H9 (cell line): ENCODE measurements around the gene CASP10. TPM values are rescaled to one million over a fixed set of nuclear protein-coding genes. Genes with fewer than 3 reads are reported as not detected.

Experiments
- DNase-seq: peaks from one replicate; pipeline ENCODE4 v3.0.0-alpha.2; 2017
- H2AFZ ChIP-seq: one replicate; pipeline ENCODE4 v1.6.1; 2013; ENCODE audit warnings: mild to moderate bottlenecking, low read length, control low read depth, moderate library complexity
- H2AK5ac ChIP-seq: 2 replicates; pipeline ENCODE4 v1.6.1; 2013; ENCODE audit warnings: low read length, control low read depth, mixed read lengths; ENCODE audit not compliant: insufficient read length
- H2BK120ac ChIP-seq: one replicate; pipeline ENCODE4 v1.6.1; 2013; ENCODE audit warnings: low read depth, mild to moderate bottlenecking, low read length, control low read depth, inconsistent platforms; ENCODE audit not compliant: poor library complexity, severe bottlenecking
- H2BK12ac ChIP-seq: 2 replicates; pipeline ENCODE4 v1.6.1; 2013; ENCODE audit warnings: low read length, control low read depth, mixed read lengths, low read depth; ENCODE audit not compliant: insufficient read length
- H2BK15ac ChIP-seq: 2 replicates; pipeline ENCODE4 v1.6.1; 2013; ENCODE audit warnings: low read depth, low read length, control low read depth
- H2BK20ac ChIP-seq: one replicate; pipeline ENCODE4 v1.6.1; 2013; ENCODE audit warnings: low read depth, mild to moderate bottlenecking, low read length, control low read depth, inconsistent platforms; ENCODE audit not compliant: poor library complexity, severe bottlenecking
- H2BK5ac ChIP-seq: 2 replicates; pipeline ENCODE4 v1.6.1; 2013; ENCODE audit warnings: low read length, control low read depth, mixed read lengths; ENCODE audit not compliant: insufficient read length
- H3K14ac ChIP-seq: 2 replicates; pipeline ENCODE4 v1.6.1; 2013; ENCODE audit warnings: low read length, control low read depth; ENCODE audit not compliant: insufficient read depth
- H3K18ac ChIP-seq: 2 replicates; pipeline ENCODE4 v1.6.1; 2013; ENCODE audit warnings: low read depth, mild to moderate bottlenecking, mixed read lengths, low read length, control low read depth; ENCODE audit not compliant: insufficient read length
- H3K23ac ChIP-seq: 2 replicates; pipeline ENCODE4 v1.6.1; 2013; ENCODE audit warnings: low read length, control low read depth, mixed read lengths, low read depth; ENCODE audit not compliant: insufficient read length
- H3K23me2 ChIP-seq: 2 replicates; pipeline ENCODE4 v1.6.1; 2013; ENCODE audit warnings: low read depth, mild to moderate bottlenecking, mixed read lengths, low read length, control low read depth; ENCODE audit not compliant: insufficient read length, poor library complexity, severe bottlenecking
- H3K27ac ChIP-seq: 2 replicates; pipeline ENCODE4 v1.5.1; 2013; ENCODE audit warnings: low read length, control low read depth, mixed read lengths, low read depth; ENCODE audit not compliant: insufficient read length
- H3K27me3 ChIP-seq: 2 replicates; pipeline ENCODE4 v1.6.1; 2013; ENCODE audit warnings: low read length, control low read depth, inconsistent platforms; ENCODE audit not compliant: insufficient read depth
- H3K4ac ChIP-seq: 2 replicates; pipeline ENCODE4 v1.6.1; 2013; ENCODE audit warnings: low read depth, mild to moderate bottlenecking, control low read depth, inconsistent platforms, low read length, moderate library complexity
- H3K4me1 ChIP-seq: 2 replicates; pipeline ENCODE4 v1.6.1; 2013; ENCODE audit warnings: low read length, control low read depth, inconsistent platforms; ENCODE audit not compliant: insufficient read depth
- H3K4me2 ChIP-seq: 2 replicates; pipeline ENCODE4 v1.6.1; 2013; ENCODE audit warnings: low read length, control low read depth, mixed read lengths; ENCODE audit not compliant: insufficient read length, insufficient read depth
- H3K56ac ChIP-seq: 2 replicates; pipeline ENCODE4 v1.6.1; 2013; ENCODE audit warnings: low read depth, mild to moderate bottlenecking, mixed read lengths, low read length, control low read depth; ENCODE audit not compliant: insufficient read length
- H3K79me1 ChIP-seq: 2 replicates; pipeline ENCODE4 v1.6.1; 2013; ENCODE audit warnings: low read depth, mild to moderate bottlenecking, moderate library complexity, low read length, control low read depth, inconsistent platforms; ENCODE audit not compliant: insufficient read depth, poor library complexity, severe bottlenecking
- H3K79me2 ChIP-seq: 2 replicates; pipeline ENCODE4 v1.6.1; 2013; ENCODE audit warnings: low read length, control low read depth, inconsistent platforms; ENCODE audit not compliant: insufficient read depth
- H3K9ac ChIP-seq: 2 replicates; pipeline ENCODE4 v1.6.1; 2013; ENCODE audit warnings: low read length, control low read depth, mixed read lengths; ENCODE audit not compliant: insufficient read length; ENCODE audit errors: extremely low read depth
- H3K9me3 ChIP-seq: one replicate; pipeline ENCODE4 v1.6.1; 2013; ENCODE audit warnings: low read depth, low read length, inconsistent platforms; ENCODE audit not compliant: control insufficient read depth
- H3T11ph ChIP-seq: one replicate; pipeline ENCODE4 v1.6.1; 2013; ENCODE audit warnings: mild to moderate bottlenecking, low read length, control low read depth, inconsistent platforms
- H4K20me1 ChIP-seq: one replicate; pipeline ENCODE4 v1.6.1; 2013; ENCODE audit not compliant: control insufficient read depth, insufficient read length, insufficient read depth
- H4K5ac ChIP-seq: 2 replicates; pipeline ENCODE4 v1.6.1; 2013; ENCODE audit warnings: low read depth, mild to moderate bottlenecking, mixed read lengths, low read length, control low read depth; ENCODE audit not compliant: insufficient read length
- H4K8ac ChIP-seq: replicated peaks from 2 replicates; pipeline ENCODE4 v1.6.1; 2013; ENCODE audit warnings: low read length, control low read depth, mixed read lengths, low read depth; ENCODE audit not compliant: insufficient read length
- H4K91ac ChIP-seq: 2 replicates; pipeline ENCODE4 v1.6.1; 2013; ENCODE audit warnings: low read depth, mild to moderate bottlenecking, moderate library complexity, mixed read lengths, low read length, control low read depth; ENCODE audit not compliant: insufficient read length
- H3K27ac Mint-ChIP-seq, 3 experiments: 2 replicates in 2 of 3; 3 replicates in 1 of 3; pipeline ENCODE4 v1.8.0; 2020 to 2021; ENCODE audit warnings: mixed read lengths in 3 of 3, mild to moderate bottlenecking in 1 of 3, moderate library complexity in 1 of 3
- H3K27me3 Mint-ChIP-seq: 2 replicates; pipeline ENCODE4 v1.8.0; 2021; ENCODE audit warnings: low read depth, mild to moderate bottlenecking, moderate library complexity, mixed read lengths
- H3K36me3 Mint-ChIP-seq, 3 experiments: 2 replicates in 2 of 3; 3 replicates in 1 of 3; pipeline ENCODE4 v1.8.0; 2020 to 2021; ENCODE audit warnings: low read depth in 3 of 3, mixed read lengths in 3 of 3; ENCODE audit not compliant: insufficient read depth in 1 of 3
- H3K4me1 Mint-ChIP-seq, 2 experiments: 2 replicates each; pipeline ENCODE4 v1.8.0; 2020; ENCODE audit warnings: mixed read lengths in 2 of 2
- H3K4me3 Mint-ChIP-seq, 2 experiments: 2 replicates in 1 of 2; 3 replicates in 1 of 2; pipeline ENCODE4 v1.8.0; 2020 to 2021; ENCODE audit warnings: mild to moderate bottlenecking in 2 of 2, mixed read lengths in 2 of 2, moderate library complexity in 1 of 2
- H3K9me3 Mint-ChIP-seq, 2 experiments: 2 replicates in 1 of 2; 3 replicates in 1 of 2; pipeline ENCODE4 v1.8.0; 2020; ENCODE audit warnings: mild to moderate bottlenecking in 2 of 2, mixed read lengths in 2 of 2, moderate library complexity in 1 of 2
- WGBS: extraction: QIAGEN DNeasy Blood & Tissue Kit; methylation state at CpG from one replicate; pipeline ENCODE4 v1.1.7; 2013; ENCODE audit warnings: missing lambda C conversion rate, low lambda C conversion rate, mixed read lengths; ENCODE audit not compliant: insufficient read length; ENCODE audit errors: extremely low coverage; 5-methylcytosine and 5-hydroxymethylcytosine counted together
- total RNA-seq: library from RNA; stranded (reverse); gene quantifications from 2 replicates; pipeline ENCODE4 v1.2.1, GENCODE V29; 2021
- TF ChIP-seq, protein P1 (sequence below): fragments of 200-600 bp; sonication (generic); conservative IDR thresholded peaks from 3 replicates; pipeline ENCODE4 v1.8.0; 2021; ENCODE audit warnings: antibody characterized with exemption, mild to moderate bottlenecking

CASP10 gene
- total RNA-seq, 1 experiment from 2014 or later = 2.7 TPM

- peak overlapping the region; percentile 47 for H2BK12ac ChIP-seq
- H2AK5ac ChIP-seq = no peak overlapping the region
- DNase-seq = peak; percentile 81
- no peak overlapping the region for H3K56ac ChIP-seq
- no peak overlapping the region for H2BK20ac ChIP-seq
- peak overlapping the region; percentile 16 for H2BK5ac ChIP-seq
- H3K9ac ChIP-seq = no peak overlapping the region
- H3K79me2 ChIP-seq = no peaks in the 10 kb centered on the region
- H3K4me1 Mint-ChIP-seq = peaks cover 25 to 28% of the 10 kb centered on the region in 2 experiments
- H3K36me3 Mint-ChIP-seq = peaks cover 0 to 2% (median 0%) of the 10 kb centered on the region in 3 experiments; a peak in 2 of 7 replicates
- H2BK15ac ChIP-seq = no peak overlapping the region
- H3K4me3 Mint-ChIP-seq = no peak overlapping the region
- H3K4me1 ChIP-seq = peaks cover 11% of the 10 kb centered on the region
- peak overlapping the region; percentile 8 for H3T11ph ChIP-seq
- no peaks in the 10 kb centered on the region for H4K20me1 ChIP-seq
- H3K23ac ChIP-seq = no peak overlapping the region
- no peak overlapping the region for H4K8ac ChIP-seq
- peak overlapping the region; percentile 63 for H3K18ac ChIP-seq
- WGBS = no CpG with 5 or more reads among the region's 5 CpGs
- no peak overlapping the region for H3K4me2 ChIP-seq
- H3K27ac ChIP-seq = no peak overlapping the region
- H2BK120ac ChIP-seq = no peak overlapping the region
- H3K4ac ChIP-seq = no peak overlapping the region
- H3K27me3 Mint-ChIP-seq = no peaks in the 10 kb centered on the region; the same call in 1 of the 2 replicates
- H3K9me3 Mint-ChIP-seq = peaks cover 2 to 3% of the 10 kb centered on the region in 2 experiments; a peak in 2 of 5 replicates
- H3K27ac Mint-ChIP-seq = peak overlapping the region in 2 of 3 experiments; percentile 22 to 40; a peak in 3 of 7 replicates
- H2AFZ ChIP-seq = peak overlapping the region; percentile 73
- peak overlapping the region; percentile 25 for H4K5ac ChIP-seq
- no peaks in the 10 kb centered on the region for H3K27me3 ChIP-seq
- H3K23me2 ChIP-seq = no peaks in the 10 kb centered on the region
- H4K91ac ChIP-seq = no peak overlapping the region
- no peaks in the 10 kb centered on the region for H3K79me1 ChIP-seq
- TF ChIP-seq, protein P1, sequence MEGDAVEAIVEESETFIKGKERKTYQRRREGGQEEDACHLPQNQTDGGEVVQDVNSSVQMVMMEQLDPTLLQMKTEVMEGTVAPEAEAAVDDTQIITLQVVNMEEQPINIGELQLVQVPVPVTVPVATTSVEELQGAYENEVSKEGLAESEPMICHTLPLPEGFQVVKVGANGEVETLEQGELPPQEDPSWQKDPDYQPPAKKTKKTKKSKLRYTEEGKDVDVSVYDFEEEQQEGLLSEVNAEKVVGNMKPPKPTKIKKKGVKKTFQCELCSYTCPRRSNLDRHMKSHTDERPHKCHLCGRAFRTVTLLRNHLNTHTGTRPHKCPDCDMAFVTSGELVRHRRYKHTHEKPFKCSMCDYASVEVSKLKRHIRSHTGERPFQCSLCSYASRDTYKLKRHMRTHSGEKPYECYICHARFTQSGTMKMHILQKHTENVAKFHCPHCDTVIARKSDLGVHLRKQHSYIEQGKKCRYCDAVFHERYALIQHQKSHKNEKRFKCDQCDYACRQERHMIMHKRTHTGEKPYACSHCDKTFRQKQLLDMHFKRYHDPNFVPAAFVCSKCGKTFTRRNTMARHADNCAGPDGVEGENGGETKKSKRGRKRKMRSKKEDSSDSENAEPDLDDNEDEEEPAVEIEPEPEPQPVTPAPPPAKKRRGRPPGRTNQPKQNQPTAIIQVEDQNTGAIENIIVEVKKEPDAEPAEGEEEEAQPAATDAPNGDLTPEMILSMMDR = no peak
- H3K9me3 ChIP-seq = no peaks in the 10 kb centered on the region
- no peak overlapping the region for H3K14ac ChIP-seq
Observed at GRCh38 chr2:201254081-201254730, 71.3 kb downstream of the CASP10 start.
